Stimulated activated CD4-positive, alpha-beta T cell treated with anti-CD3 and anti-CD28 coated beads, Interleukin-2, amount 100 ng/mL, for 48 hours (primary cell): Measurements from ENCODE around the gene RPL7A.
"Not testable (repeated sequence)": the region's sequence is repeated elsewhere in the genome, so short reads cannot be mapped to it uniquely, and the experiment has no call there.

Experiments
- DNase-seq, 2 donors: peaks; one replicate each; pipeline ENCODE4 v3.0.0-alpha.2; 2020

RPL7A gene

GRCh38 chr9:133371261-133371711 lies 23.3 kb downstream of the RPL7A start:
- peak; percentile 67 to 68 for DNase-seq

GRCh38 chr9:133372144-133372543 lies 24.1 kb downstream of the RPL7A start:
- no peak for DNase-seq

GRCh38 chr9:133374612-133375115 lies 26.6 kb downstream of the RPL7A start:
- no peak for DNase-seq

- no peak for DNase-seq
Observed at GRCh38 chr9:133375116-133375723, 27.2 kb downstream of the RPL7A start.

GRCh38 chr9:133375724-133376654 lies 28.0 kb downstream of the RPL7A start, which contains the start of the genes STKLD1 and SURF4:
TSS of gene STKLD1 (plus strand) at chr9:133376366. CDS start at chr9:133376474, 108 bp downstream.
TSS of gene SURF4 (minus strand) at chr9:133376060. CDS start at chr9:133375969, 91 bp downstream.
- peak; percentile 95 to 98 for DNase-seq

- DNase-seq: not testable (repeated sequence)
Observed at GRCh38 chr9:133377280-133377679, 29.3 kb downstream of the RPL7A start.

- no peak for DNase-seq
Observed at GRCh38 chr9:133377721-133378216, 29.8 kb downstream of the RPL7A start.

- no peak for DNase-seq
Observed at GRCh38 chr9:133378408-133378962, 30.5 kb downstream of the RPL7A start.

GRCh38 chr9:133379153-133380086 lies 31.4 kb downstream of the RPL7A start:
- no peak for DNase-seq

GRCh38 chr9:133380734-133381133 lies 32.7 kb downstream of the RPL7A start:
- DNase-seq: no peak

GRCh38 chr9:133382507-133383141 lies 34.6 kb downstream of the RPL7A start:
- DNase-seq: no peak

- DNase-seq: no peak
Observed at GRCh38 chr9:133383438-133383837, 35.4 kb downstream of the RPL7A start.

- DNase-seq: no peak
Observed at GRCh38 chr9:133384736-133385321, 36.8 kb downstream of the RPL7A start.

GRCh38 chr9:133385452-133385851 lies 37.4 kb downstream of the RPL7A start:
- DNase-seq: no peak

GRCh38 chr9:133386338-133386737 lies 38.3 kb downstream of the RPL7A start:
- DNase-seq: no peak

- DNase-seq: no peak
Observed at GRCh38 chr9:133387680-133388079, 39.7 kb downstream of the RPL7A start.

GRCh38 chr9:133389025-133389557 lies 41.1 kb downstream of the RPL7A start:
- DNase-seq: no peak

- no peak for DNase-seq
Observed at GRCh38 chr9:133389562-133389961, 41.5 kb downstream of the RPL7A start.

GRCh38 chr9:133390713-133391112 lies 42.7 kb downstream of the RPL7A start:
- no peak for DNase-seq

- not testable (repeated sequence) for DNase-seq
Observed at GRCh38 chr9:133391449-133391848, 43.4 kb downstream of the RPL7A start.

- not testable (repeated sequence) for DNase-seq
Observed at GRCh38 chr9:133392308-133392707, 44.3 kb downstream of the RPL7A start.
